Keratinocyte (primary cell): ENCODE data around the gene SIDT1. TPM values are rescaled to one million over a fixed set of nuclear protein-coding genes. Genes with fewer than 3 reads are reported as not detected.

Experiments used
- DNase-seq: peaks from one replicate; pipeline ENCODE4 v3.0.0-alpha.2; 2011; ENCODE audit warnings: low read depth, missing footprints, low spot score
- FAIRE-seq: peaks from 2 replicates; lab custom pipeline; 2011; peaks lifted over from hg19 to GRCh38; lab: Jason Lieb, UNC
- H2AFZ ChIP-seq: 2 replicates; pipeline ENCODE4 v1.6.0; 2012; ENCODE audit warnings: low read length, control low read depth, inconsistent platforms; ENCODE audit not compliant: control insufficient read depth
- H3K27ac ChIP-seq: 2 replicates; pipeline ENCODE4 v1.5.1; 2011; ENCODE audit warnings: low read length; ENCODE audit not compliant: control insufficient read depth, insufficient read depth
- H3K27me3 ChIP-seq: 3 replicates; pipeline ENCODE4 v1.6.0; 2011; ENCODE audit warnings: low read length; ENCODE audit not compliant: control insufficient read depth, insufficient read depth; ENCODE audit errors: extremely low read depth
- H3K36me3 ChIP-seq, 2 experiments: 2 replicates in 1 of 2; 3 replicates in 1 of 2; pipeline ENCODE4 v1.5.1; 2011; ENCODE audit warnings: low read length in 2 of 2, mild to moderate bottlenecking in 1 of 2; ENCODE audit not compliant: control insufficient read depth in 2 of 2, insufficient read depth in 2 of 2; ENCODE audit errors: extremely low read depth in 1 of 2
- H3K4me1 ChIP-seq: 3 replicates; pipeline ENCODE4 v1.5.1; 2011; ENCODE audit warnings: low read length; ENCODE audit not compliant: control insufficient read depth, insufficient read depth; ENCODE audit errors: extremely low read depth
- H3K4me2 ChIP-seq: 3 replicates; pipeline ENCODE4 v1.6.0; 2011; ENCODE audit warnings: low read depth, low read length; ENCODE audit not compliant: control insufficient read depth, insufficient read depth; ENCODE audit errors: extremely low read depth
- H3K4me3 ChIP-seq, 3 experiments: fragments of 200-600 bp in 1 of 3; sonication (generic) in 1 of 3; 2 replicates in 2 of 3; 3 replicates in 1 of 3; pipeline ENCODE4 v1.5.1; 2011 to 2016; ENCODE audit warnings: low read length in 3 of 3, mild to moderate bottlenecking in 3 of 3, control low read depth in 2 of 3, inconsistent platforms in 1 of 3, low read depth in 1 of 3, mixed read lengths in 1 of 3, mixed run types in 1 of 3, moderate library complexity in 1 of 3; ENCODE audit not compliant: control insufficient read depth in 2 of 3, insufficient read depth in 2 of 3; ENCODE audit errors: extremely low read depth in 1 of 3
- H3K79me2 ChIP-seq: 2 replicates; pipeline ENCODE4 v1.6.0; 2012; ENCODE audit warnings: low read length; ENCODE audit not compliant: control insufficient read depth, insufficient read depth
- H3K9ac ChIP-seq: 3 replicates; pipeline ENCODE4 v1.6.0; 2011; ENCODE audit warnings: low read length; ENCODE audit not compliant: control insufficient read depth, insufficient read depth; ENCODE audit errors: extremely low read depth
- H3K9me1 ChIP-seq: 3 replicates; pipeline ENCODE4 v1.6.0; 2011; ENCODE audit warnings: low read length; ENCODE audit not compliant: control insufficient read depth, insufficient read depth; ENCODE audit errors: extremely low read depth
- H3K9me3 ChIP-seq: 2 replicates; pipeline ENCODE4 v1.5.1; 2012; ENCODE audit warnings: low read depth, low read length; ENCODE audit not compliant: control insufficient read depth
- H4K20me1 ChIP-seq: 3 replicates; pipeline ENCODE4 v1.6.0; 2011; ENCODE audit warnings: low read length; ENCODE audit not compliant: control insufficient read depth, insufficient read depth; ENCODE audit errors: extremely low read depth
- CTCF ChIP-seq, 3 experiments: IDR thresholded peaks in 1 of 3; conservative IDR thresholded peaks in 1 of 3; optimal IDR thresholded peaks in 1 of 3; 2 replicates in 2 of 3; 3 replicates in 1 of 3; pipeline versions ENCODE3 to v1.5.1; 2011; ENCODE audit warnings: low read length in 3 of 3, mild to moderate bottlenecking in 3 of 3, moderate library complexity in 2 of 3, control low read depth in 1 of 3, inconsistent platforms in 1 of 3; ENCODE audit not compliant: insufficient read depth in 2 of 3; ENCODE audit errors: extremely low read depth in 1 of 3
- EZH2 ChIP-seq: IDR thresholded peaks from one replicate; pipeline ENCODE4 v1.6.1; 2012; ENCODE audit warnings: inconsistent platforms, mild to moderate bottlenecking, low read length, moderate library complexity
- dilution Hi-C: fragments of 300-500 bp; cut with MboI; formaldehyde crosslinking; loops from one replicate; pipeline ENCODE4 v1.7.0; 2020; ENCODE audit warnings: low sequenced_read_pairs; ENCODE audit not compliant: extremely low pct_ligation_motif_present
- polyA plus RNA-seq, 5 experiments: library from polyadenylated mRNA; depleted of rRNA in 3 of 5; stranded (reverse) in 3 of 5; stranded (forward) in 1 of 5; unstranded in 1 of 5; fragments of >200 nt; gene quantifications; 1 replicate in 1 of 5; 2 replicates in 3 of 5; 3 replicates in 1 of 5; pipeline versions ENCODE4 v1.2.1 to v1.2.3, GENCODE V29; 2011 to 2012; ENCODE audit warnings: missing spikeins in 2 of 5, low read depth in 1 of 5, low replicate concordance in 1 of 5

SIDT1 gene
- polyA plus RNA-seq, 1 donor (not counting 4 experiments of a cell fraction or from before 2014, with no cell fraction given) = 0.12 TPM

GRCh38 chr3:113514265-113514769 lies 18.0 kb upstream of the SIDT1 start:
- no peaks in the 10 kb centered on the region for H3K27me3 ChIP-seq
- dilution Hi-C loops = no loop called here
- TF ChIP-seq EZH2 = no peak
- no peak for TF ChIP-seq CTCF (optimal IDR thresholded peaks at IDR 0.05 in 1 of 3, IDR thresholded peaks at IDR 0.05 in 1 of 3, conservative IDR thresholded peaks at IDR 0.05 in 1 of 3; ENCODE audit: extremely low read depth in 1 of 3, insufficient read depth in 2 of 3, low read length in 3 of 3)
- no peaks in the 10 kb centered on the region for H3K9me3 ChIP-seq
- H3K27ac ChIP-seq = peak overlapping the region; percentile 56
- DNase-seq = no peak
- peak; percentile 43 for FAIRE-seq
- no peaks in the 10 kb centered on the region for H3K9me1 ChIP-seq
- H3K9ac ChIP-seq = peak overlapping the region; percentile 83
- peak overlapping the region; percentile 92 for H2AFZ ChIP-seq
- H3K36me3 ChIP-seq = no peaks in the 10 kb centered on the region
- peak overlapping the region; percentile 63 to 92 (median 80) for H3K4me3 ChIP-seq
- H3K4me1 ChIP-seq = no peaks in the 10 kb centered on the region
- H4K20me1 ChIP-seq = no peaks in the 10 kb centered on the region
- H3K4me2 ChIP-seq = peak overlapping the region; percentile 95
- H3K79me2 ChIP-seq = peaks cover 5% of the 10 kb centered on the region

- Histone ChIP-seq H3K27ac (no peak overlapping the region), H2AFZ (peak overlapping the region; percentile 48), H3K79me2 (peaks cover 2% of the 10 kb centered on the region), H3K36me3 (no peaks in the 10 kb centered on the region), H3K9me3 (no peaks in the 10 kb centered on the region), H3K27me3 (no peaks in the 10 kb centered on the region), H3K4me2 (peak overlapping the region; percentile 95), H3K9me1 (no peaks in the 10 kb centered on the region), H3K9ac (no peak overlapping the region), H3K4me1 (no peaks in the 10 kb centered on the region), H4K20me1 (no peaks in the 10 kb centered on the region), H3K4me3 (peak overlapping the region in 1 of 3 experiments; percentile 80)
- no peak for TF ChIP-seq EZH2
- TF ChIP-seq CTCF (optimal IDR thresholded peaks at IDR 0.05 in 1 of 3, IDR thresholded peaks at IDR 0.05 in 1 of 3, conservative IDR thresholded peaks at IDR 0.05 in 1 of 3; ENCODE audit: extremely low read depth in 1 of 3, insufficient read depth in 2 of 3, low read length in 3 of 3) = peak in 1 of 3 experiments; percentile 36
- no peak for DNase-seq
- dilution Hi-C loops = no loop called here
- no peak for FAIRE-seq
Observed at GRCh38 chr3:113516115-113516505, 16.2 kb upstream of the SIDT1 start.
